ENCODE measurements around the gene SLC22A6.
"Not testable (repeated sequence)": the region's sequence is repeated elsewhere in the genome, so short reads cannot be mapped to it uniquely, and the experiment has no call there.

SLC22A6 gene

GRCh38 chr11:62985041-62985750 is 429 bp upstream of the SLC22A6 start:
- DNase-seq = no peak

- no peak for DNase-seq
Measured at GRCh38 chr11:62983536-62984199, 1.1 kb downstream of the SLC22A6 start.

GRCh38 chr11:62981743-62982142 is 3.0 kb downstream of the SLC22A6 start:
- peak; percentile 5 for DNase-seq

GRCh38 chr11:62980133-62980760 is 4.5 kb downstream of the SLC22A6 start:
- DNase-seq = peak; percentile 36

GRCh38 chr11:62976109-62976508 is 8.7 kb downstream of the SLC22A6 start:
- DNase-seq = peak; percentile 24

GRCh38 chr11:62974848-62975522 is 9.8 kb downstream of the SLC22A6 start:
- DNase-seq = peak; percentile 81

- no peak for DNase-seq
Measured at GRCh38 chr11:62965574-62965973, 19.2 kb downstream of the SLC22A6 start.

GRCh38 chr11:62962391-62962790 is 22.4 kb downstream of the SLC22A6 start:
- no peak for DNase-seq

GRCh38 chr11:62961017-62961570 is 23.7 kb downstream of the SLC22A6 start:
- no peak for DNase-seq

- DNase-seq = no peak
Measured at GRCh38 chr11:62959422-62959980, 25.3 kb downstream of the SLC22A6 start.

- DNase-seq = no peak
Measured at GRCh38 chr11:62958547-62959421, 26.0 kb downstream of the SLC22A6 start.

- no peak for DNase-seq
Measured at GRCh38 chr11:62957147-62957546, 27.6 kb downstream of the SLC22A6 start.

GRCh38 chr11:62954478-62954877 is 30.3 kb downstream of the SLC22A6 start:
- no peak for DNase-seq

GRCh38 chr11:62953811-62954210 is 31.0 kb downstream of the SLC22A6 start:
- no peak for DNase-seq

GRCh38 chr11:62948765-62949320 is 35.9 kb downstream of the SLC22A6 start:
- DNase-seq = no peak

GRCh38 chr11:62945538-62945937 is 39.2 kb downstream of the SLC22A6 start:
- not testable (repeated sequence) for DNase-seq

- not testable (repeated sequence) for DNase-seq
Measured at GRCh38 chr11:62937528-62937927, 47.2 kb downstream of the SLC22A6 start.

- DNase-seq = no peak
Measured at GRCh38 chr11:62934496-62934785, 50.3 kb downstream of the SLC22A6 start.

GRCh38 chr11:62933750-62934495 is 50.8 kb downstream of the SLC22A6 start:
- no peak for DNase-seq

- DNase-seq = no peak
Measured at GRCh38 chr11:62933285-62933684, 51.5 kb downstream of the SLC22A6 start.

Data from hematopoietic multipotent progenitor cell treated with erythropoietin and hydrocortisone succinate and interleukin-3 and kit ligand, for 6 days (in vitro differentiated cells).